ENCODE data around the gene HLF.

The HLF gene

DNA sequence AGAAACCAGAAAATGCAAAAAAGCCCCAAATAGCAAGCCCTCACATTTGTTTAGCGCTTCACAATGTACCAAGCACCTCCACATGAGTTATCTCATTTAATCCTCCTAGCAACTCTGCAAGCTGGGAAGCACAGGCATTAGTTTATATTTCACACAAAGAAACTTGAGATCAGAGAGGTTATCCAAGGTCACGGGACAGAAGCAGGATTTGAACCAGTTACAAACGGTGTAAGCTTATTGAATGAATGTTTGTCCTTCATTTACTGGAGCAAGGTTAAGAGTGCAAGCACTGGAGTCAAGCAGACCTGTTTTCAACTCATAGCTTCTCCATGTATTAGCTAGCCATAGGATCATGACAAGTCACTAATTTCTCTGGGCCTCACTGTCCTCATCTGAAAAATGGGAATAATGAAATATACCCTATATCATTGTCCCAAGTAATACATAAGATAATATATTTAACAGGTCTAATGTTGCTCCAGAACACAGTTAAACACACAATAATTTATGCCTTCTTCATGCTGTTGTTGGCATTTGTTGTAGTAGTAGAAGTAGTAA, 6.1 kb upstream of the HLF start:
- DNase-seq: no peak

DNA sequence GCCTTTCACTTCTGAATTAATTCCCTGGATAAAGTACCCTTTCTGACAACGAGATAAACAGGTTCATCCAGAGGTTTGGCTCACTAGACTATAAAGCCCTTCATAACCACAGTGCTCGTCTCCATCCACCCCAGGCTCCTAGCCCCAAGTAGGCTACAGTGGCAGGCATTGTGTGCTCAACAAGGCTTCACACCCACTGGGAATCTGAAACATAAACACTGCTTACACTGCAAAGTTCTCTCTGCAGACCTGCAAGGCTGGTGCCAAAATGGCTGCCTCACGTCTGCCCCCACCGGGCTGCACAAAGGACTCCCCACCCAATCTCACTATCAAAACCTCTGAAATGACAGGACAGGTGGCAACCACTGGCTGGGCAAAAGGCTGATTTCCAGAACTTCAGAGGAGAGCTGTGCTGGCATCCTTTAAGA, 5.1 kb upstream of the HLF start:
- DNase-seq: no peak

DNA sequence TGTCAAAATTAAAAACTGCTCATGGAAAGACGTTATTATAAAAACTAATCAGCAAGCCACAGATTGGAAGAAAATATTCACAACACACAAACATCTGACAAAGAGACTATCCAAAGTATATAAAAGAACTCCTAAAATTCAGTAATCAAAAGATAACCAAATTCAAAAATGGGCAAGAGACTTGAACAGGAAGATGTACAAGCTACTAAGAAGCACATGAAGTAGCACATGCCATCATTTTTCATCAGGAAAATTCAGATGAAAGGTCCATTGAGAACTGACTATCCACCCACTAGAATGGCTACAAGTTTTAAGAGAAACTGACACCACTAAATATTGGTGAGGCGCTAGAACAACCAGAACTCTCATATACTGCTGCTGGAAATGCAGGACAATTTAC, 3.4 kb upstream of the HLF start:
- DNase-seq: no peak

DNA sequence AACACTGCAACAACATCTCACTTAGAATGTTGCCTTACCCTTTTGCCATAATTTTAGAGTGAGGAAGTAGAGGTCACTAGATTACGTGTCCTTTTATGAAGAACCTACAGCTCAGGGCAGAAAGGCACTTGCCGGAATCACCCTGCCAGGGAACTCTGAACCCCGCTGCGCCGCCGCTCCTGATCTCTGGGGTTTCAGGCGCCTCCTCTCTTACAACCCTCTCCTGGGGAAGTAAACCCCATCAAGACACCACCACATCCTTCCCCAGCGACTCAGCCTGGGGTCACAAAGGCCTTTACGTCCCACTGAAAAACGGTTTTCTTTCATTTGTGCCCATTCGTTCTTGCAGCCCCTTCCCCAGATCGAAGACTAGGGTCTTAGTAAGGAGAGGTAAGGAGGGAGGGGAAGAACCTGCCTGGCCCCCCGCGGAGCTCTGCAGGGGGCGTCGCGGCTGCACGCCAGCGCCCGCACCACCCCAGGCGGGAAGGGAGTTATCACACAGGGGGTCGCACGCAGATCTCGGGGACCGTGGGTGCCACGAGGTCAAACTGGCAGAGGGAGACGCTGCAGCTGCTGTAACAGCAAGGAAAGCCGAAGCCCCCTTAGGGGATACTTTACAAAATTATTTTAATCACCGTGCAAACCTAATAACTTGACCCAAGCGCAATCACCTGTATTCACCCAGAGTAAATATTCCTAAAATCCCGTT, 1.0 kb upstream of the HLF start:
- no peak for DNase-seq

DNA sequence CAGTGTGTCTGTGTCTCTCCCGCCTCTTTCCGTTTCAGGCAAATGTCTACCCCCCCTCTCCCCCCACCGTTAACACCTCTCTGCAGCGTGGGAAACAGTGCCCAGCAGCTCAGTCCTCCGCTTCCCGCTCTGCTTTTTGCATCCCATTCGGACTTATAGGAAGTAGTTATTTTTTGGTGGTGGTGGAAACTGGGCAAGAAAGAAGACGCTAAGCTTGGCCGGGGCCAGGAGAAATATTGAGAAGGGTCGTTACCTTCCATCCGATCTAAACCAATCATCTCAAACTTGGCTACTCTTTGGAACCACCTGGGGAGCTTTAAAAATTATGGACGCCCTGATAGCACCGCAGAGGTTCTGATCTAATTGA, 499 bp upstream of the HLF start:
- no peak for DNase-seq

DNA sequence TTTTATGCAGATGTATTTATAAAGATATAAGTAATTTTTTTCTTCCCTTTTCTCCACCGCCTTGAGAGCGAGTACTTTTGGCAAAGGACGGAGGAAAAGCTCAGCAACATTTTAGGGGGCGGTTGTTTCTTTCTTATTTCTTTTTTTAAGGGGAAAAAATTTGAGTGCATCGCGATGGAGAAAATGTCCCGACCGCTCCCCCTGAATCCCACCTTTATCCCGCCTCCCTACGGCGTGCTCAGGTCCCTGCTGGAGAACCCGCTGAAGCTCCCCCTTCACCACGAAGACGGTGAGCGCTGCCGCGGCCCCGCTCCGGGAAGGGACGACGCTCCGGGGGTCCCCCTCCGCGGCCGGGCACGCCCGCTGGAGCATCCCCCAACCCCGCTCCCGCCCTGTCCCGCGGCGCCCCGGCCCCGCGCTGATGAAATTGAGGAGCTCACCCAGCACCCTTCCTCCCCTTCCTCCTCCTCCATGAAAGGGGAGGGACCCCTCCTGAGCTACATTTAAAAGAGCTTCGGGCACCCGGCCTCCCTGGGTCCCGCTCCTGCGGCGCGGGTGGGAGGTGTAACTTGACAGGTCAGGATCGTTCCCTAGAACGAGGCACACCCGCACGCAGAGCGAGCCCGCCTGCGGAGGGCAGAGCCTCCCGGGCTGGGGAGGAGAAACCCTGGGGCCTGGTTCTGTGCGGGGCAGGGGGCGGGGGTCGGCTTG, 706 bp downstream of the HLF start:
- DNase-seq: no peak

DNA sequence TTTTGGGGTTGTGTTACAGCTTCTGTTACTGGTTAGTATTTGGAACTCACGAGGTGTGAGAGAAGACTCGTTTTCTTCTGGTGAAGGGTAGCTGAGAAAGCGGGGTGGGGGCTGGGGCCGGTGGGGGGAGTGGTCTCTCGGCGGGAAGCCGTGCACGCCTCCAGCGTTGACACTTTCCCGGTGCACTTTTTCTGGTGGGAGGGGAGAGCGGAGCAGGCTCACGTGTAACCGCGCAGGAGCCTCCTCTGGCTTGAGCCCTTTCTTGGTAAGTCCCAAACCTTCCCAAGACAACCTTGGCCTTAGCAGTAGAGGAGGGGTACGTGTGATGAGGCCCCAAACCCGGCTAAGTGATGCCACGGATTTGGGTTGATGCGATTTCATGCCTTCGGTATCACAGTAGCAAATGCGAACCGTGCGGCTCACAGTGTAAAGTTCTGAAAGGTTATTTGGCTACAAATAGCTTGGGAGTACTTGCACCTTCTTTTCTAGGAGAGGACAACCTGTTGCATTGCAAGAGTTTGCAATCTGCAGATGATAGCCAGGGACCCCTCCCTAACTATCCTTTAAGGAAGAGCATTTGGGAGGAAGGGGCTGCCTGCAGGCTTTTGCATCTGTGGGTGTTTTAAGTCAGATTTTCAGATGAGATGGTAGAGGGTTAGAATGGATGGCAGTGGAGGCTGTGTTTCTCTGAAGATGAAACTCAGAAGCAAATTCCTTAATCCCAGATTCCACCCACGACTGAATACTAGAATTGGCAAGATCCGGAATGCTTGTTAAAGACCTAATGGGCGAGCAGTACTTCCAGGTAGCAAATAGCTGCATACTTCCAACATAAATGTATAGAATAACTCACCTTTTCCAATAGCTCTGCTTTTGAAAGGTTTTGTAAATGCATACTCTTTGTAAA, 1.5 kb downstream of the HLF start:
- no peak for DNase-seq

DNA sequence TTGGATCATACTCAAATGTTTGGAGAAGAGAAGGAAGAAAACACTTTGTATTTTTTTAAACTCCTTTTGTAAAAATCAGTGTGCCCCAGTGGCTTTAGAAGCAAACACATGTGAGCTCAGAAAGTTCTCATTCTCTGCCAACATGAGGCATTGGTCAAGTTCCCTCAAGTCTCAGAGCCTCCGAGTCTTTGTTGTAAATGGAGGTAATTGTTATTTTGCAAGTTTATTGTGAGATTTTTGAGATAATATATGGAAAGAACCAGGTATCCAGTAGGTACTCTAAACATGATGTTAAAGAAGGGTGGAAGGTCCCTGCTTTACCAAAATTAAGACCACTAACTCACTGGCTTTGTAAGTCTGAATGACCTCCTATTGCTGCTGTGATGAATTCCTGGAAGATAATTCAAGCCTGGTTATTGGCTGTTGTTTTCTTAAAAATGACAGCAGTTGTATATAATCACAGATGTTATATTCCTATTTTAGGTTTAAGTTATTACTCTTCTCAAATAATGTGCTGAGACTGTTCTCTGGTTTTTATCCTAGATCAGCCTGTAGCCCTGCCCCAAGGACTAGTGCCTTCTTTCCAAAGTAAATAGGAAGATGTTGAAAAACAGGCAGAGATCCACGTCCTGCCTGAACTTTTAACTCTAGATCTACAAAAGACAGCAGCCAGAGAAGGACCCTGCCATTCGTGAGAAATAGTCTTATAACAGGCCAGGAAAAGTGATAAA, 2.4 kb downstream of the HLF start:
- DNase-seq: no peak

DNA sequence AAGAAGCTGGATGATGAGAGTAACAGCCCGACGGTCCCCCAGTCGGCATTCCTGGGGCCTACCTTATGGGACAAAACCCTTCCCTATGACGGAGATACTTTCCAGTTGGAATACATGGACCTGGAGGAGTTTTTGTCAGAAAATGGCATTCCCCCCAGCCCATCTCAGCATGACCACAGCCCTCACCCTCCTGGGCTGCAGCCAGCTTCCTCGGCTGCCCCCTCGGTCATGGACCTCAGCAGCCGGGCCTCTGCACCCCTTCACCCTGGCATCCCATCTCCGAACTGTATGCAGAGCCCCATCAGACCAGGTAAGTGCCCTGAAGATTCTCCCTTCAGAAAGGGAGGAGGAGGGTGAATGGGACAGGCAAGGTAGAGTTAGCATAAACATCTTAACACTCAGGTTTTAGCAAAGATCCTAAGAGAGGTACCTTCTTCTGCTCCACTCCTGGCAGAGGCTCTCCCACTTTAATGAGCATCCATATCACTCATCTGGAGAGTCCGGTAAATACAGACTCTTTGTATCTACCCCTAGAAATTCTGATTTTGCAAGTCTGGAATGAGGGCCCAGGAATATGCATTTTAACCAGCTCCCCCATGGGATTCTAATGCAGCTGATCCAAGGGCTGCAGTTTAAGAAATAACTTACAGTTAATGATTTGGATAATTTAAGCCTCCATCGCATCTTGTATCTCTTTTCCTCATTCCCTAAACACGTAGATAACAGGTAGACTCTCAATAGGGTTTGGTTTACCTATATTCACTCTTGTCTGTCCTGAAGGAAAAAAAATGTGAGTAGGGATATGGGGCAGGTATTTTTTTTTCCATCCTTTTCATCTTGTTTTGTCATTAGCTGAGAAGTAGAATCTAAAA, 3.3 kb downstream of the HLF start:
- no peak for DNase-seq

DNA sequence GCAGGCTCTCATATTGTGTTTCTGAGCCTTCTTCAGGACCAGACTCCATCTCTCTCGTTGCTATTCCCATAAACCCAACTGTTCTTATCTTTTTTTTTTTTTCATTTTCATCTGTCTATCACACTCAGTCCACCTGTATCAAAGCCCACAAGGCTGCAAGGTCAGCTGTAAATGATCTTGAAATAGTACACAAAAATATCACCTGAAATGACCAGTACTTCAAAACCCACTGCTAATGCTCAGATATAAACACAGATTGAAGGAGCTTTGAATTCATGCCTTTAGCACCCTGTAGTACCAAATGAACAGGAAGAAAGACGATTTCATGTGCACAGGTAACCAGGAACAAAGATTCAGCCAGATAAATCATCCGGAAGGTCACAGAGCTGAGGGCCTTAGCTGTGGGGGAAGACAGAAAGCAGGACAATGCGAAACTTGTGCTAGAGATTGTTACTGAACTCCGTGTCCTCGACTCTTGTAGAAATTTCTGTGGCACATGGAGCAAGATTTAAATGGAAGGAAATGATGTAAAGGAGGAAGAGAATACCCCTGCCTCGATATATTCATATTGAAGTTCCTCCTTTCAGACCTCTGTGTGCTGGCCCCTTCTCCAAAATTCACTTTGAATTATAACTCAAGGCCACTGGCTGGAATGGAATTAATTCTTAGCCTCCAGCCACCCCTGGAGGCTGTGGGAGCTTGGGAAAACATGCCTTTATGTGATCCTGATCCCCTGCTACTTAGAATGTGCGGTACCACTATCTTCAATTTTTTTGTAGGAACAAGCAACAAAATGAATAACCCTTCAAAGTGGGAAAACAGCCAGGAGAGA, 4.1 kb downstream of the HLF start:
- DNase-seq: no peak

DNA sequence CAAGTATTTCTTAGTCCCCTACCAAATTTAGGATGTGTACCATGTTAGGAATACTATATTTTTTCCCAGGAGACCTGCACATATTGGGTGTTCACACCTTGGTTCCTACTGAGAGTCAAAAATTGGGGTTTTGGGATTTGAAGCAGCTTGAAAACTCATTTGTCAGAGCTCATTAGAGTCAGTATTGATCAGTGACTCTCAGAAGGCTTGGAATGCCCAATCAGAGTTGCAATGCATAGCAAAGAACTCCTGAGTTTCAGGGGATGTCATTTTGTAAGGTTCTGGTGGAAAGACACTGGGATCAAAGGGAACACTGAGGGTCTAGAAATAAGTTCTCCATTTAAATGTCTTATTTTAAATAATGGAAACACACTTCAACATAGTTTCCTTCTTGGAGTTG, 5.1 kb downstream of the HLF start:
- no peak for DNase-seq

DNA sequence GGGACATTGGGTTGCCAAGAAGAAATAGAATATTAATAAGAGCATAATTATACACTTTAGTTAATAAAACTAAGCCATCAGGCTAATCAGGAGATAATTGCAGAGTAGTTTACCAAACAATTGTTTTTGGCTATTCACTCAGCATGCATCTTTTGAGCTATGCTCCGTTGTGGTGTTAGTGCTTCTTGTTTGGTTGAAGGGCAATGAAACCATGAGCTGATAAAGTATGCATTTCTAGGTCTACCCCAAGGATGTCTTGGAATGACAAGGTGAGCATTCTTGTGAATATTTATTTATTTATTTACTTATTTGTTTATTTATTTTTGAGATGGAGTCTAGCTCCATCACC, 6.4 kb downstream of the HLF start:
- DNase-seq: no peak

DNA sequence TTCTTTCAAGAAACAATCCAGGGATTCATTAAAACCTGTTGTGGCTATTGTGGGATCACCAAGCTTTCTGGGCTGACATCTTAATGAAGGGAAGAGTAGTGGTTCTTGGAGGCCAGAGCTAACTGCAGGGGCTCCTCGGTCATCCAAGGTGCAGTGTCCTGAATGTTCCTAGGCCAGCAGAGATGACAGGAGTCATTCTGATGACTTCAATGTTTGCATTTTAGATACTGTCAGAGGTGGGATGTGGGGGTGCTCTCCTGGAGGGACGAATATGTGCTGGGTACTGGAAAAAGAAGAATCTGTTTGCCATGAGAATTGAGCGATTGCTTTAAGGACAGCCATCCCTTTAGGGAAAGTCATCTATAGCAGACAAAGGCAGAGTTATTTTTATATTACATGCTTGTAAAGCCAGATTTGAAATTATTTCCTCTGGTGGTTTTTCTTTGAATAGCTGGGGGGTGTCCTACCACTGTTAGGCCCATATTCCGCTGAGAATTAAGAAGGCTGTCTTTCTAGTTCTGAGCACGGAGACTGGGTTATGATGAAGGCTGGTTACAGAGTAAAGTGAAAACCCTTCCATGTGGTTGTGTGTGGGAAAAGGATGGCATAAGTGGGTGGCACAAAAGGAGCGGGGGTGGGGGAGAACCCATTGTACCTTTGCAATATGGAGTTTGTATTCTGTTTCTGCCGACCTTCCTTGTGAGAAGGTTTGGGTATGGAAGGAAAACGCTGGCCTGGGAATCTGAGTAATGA, 7.4 kb downstream of the HLF start:
- no peak for DNase-seq

DNA sequence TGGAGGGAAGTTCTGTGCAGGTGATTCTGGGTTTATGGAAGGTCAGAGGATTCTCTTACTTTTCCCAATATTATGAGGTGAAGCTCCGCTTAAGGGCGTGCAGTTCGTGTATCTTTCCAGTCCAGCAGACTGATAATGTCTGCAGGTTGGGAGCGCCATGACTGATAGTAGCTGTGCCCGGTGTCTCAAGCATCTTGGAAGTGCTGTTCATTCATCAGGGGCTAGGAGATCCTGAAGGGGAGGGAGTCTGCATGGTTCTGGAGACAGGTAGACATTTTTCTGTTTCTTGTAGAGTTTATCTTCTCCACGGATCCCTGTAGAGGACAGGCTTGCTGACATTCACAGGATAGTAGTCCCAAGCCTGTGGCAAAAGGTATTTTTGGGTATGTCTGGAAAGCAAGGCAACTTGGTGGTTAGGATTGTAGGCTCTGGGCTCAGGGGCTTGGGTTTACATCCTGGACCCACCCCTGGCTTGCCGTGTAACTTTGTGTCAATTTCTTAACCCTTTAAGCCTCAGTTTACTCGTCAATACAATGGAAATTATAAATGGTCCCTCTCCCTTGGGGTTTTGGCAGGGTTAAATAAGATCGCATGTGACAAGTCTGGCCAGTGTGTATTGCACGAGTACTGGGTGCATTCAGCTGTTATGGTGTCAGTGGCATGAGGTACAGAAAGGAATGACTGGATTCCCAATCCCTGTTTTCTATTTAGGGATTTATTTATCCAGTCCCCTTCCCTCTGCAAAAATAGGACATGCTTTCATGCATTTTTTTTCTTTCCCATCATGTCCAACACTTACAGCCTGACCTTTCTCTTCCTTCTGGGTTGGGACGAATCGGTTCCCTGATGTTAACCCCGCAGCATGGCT, 8.2 kb downstream of the HLF start:
- DNase-seq: no peak

DNA sequence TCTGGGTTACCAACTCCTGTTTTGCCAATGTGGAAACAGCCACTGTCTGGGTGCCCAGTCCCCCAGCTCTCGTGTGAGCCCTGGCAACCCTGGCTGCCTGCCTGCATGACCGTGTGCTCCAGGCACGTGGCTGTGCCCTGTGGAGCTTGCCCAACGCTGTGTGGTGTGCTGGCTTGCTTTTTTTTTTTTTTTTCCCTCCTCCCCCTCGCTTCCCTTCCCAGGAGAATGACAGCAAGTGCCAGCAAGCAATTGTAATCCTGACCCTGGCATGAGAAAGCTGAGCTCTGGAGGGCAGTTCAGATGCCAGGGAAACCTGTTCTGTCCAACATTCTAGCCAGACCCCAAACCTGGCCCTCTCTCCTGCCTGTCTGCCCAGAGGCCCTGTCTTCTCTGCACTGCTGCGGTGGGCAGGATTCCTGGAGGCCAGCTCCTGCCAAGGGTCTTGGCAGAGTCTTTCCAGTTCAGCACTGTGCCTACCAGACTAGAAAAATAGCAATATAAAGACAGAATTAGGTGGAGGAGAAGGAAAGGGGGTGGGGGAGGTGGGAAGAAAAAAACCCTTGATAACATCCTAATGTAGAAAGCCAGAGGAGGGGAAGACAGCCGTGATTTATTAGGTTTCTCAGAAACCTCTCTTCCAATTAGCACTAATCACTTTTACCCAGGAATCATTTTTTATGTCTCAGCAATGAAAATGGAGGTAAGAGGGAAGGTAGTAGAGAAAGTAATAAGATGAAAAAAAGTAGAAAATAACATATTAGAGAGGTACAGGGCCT, 9.0 kb downstream of the HLF start:
- DNase-seq: no peak

DNA sequence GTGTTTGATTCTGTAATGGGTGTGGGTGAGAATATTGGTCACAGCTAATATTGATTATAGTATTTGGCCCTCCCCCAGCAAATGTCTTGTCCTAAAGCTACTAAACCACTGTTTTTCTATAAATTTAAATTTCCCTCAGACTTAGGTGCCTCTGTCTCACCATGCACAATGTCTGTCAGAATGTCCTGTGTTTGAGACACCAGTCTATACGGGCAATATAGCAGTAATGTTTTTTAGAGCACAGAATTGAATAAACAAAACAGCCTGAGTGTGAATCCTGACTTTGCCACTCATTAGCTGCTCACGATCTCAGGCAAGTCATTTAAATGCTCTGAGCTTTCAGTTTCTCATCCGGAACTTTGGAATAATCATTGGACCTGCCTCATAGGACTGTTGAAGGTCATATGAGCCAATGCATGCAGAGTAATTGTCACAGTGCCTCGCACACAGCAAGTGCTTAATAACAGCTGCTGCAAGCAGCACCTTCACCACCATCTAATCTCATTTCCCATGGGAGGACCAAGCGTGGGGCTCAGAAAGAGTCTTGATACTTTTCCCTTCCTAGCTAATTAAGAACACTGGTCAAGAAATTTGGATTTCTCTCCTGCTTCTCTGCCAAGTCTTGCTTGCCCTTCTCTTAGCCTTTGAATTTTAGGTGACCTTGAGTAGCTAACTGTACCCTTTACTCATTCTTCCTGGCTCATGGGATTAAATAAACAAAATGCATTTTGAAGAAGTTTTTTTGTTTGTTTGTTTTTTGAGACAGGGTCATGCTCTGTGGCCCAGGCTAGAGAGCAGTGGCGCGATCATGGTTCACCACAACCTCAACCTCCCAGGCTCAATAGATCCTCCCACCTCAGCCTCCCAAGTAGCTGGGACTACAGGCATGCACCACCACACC, 9.8 kb downstream of the HLF start:
- DNase-seq: no peak
